K562 (cell line): ENCODE results near the gene ITGB6. TPM values are rescaled to one million over a fixed set of nuclear protein-coding genes. Genes with fewer than 3 reads are reported as not detected.

Experiments
- BRD9 ChIP-seq: fragments of 450-650 bp; IDR thresholded peaks from 2 replicates; pipeline ENCODE4 v1.6.1; 2018; ENCODE audit warnings: low read depth; ENCODE audit not compliant: partially characterized antibody
- CEBPZ ChIP-seq: fragments of 150-350 bp; IDR thresholded peaks from 2 replicates; pipeline ENCODE4 v1.6.1; 2014; ENCODE audit warnings: low read depth, mild to moderate bottlenecking, low read length, borderline replicate concordance
- HLTF ChIP-seq: fragments of 450-650 bp; IDR thresholded peaks from 2 replicates; pipeline ENCODE4 v1.6.1; 2016
- NR4A1 ChIP-seq, 2 experiments: fragments of 250-450 bp in 1 of 2; fragments of 450-650 bp in 1 of 2; sonication (Bioruptor Pico) in 1 of 2; IDR thresholded peaks; 2 replicates each; pipeline versions ENCODE4 v1.4.0 to v1.6.1; 2016 to 2020; ENCODE audit warnings: mild to moderate bottlenecking in 2 of 2, missing compliant biosample characterization in 1 of 2, missing genetic modification characterization in 1 of 2, moderate library complexity in 1 of 2
- POLR3A ChIP-seq: IDR thresholded peaks from 2 replicates; pipeline ENCODE4 v1.6.1; 2011; ENCODE audit warnings: borderline replicate concordance, mild to moderate bottlenecking, moderate library complexity; ENCODE audit not compliant: insufficient read length, insufficient read depth; ENCODE audit errors: extremely low read depth
- RHOXF2B ChIP-seq: fragments of 250-450 bp; sonication (Bioruptor Pico); conservative IDR thresholded peaks from 2 replicates; pipeline ENCODE4 v1.5.1; 2021
- RREB1 ChIP-seq: fragments of 250-450 bp; sonication (Bioruptor Pico); IDR thresholded peaks from 2 replicates; pipeline ENCODE4 v1.4.0; 2020
- TRIM28 ChIP-seq: fragments of 450-650 bp; IDR thresholded peaks from 2 replicates; pipeline ENCODE4 v1.6.1; 2017
- VEZF1 ChIP-seq: fragments of 200-800 bp; sonication (Bioruptor generic); IDR thresholded peaks from 2 replicates; pipeline ENCODE4 v1.6.1; 2017; ENCODE audit warnings: missing genetic modification characterization, missing compliant biosample characterization
- ZFP36 ChIP-seq: fragments of 150-350 bp; IDR thresholded peaks from 2 replicates; pipeline ENCODE4 v1.6.1; 2018; ENCODE audit warnings: low read length, low read depth; ENCODE audit not compliant: partially characterized antibody
- ZNF165 ChIP-seq: fragments of 250-450 bp; sonication (Bioruptor Pico); IDR thresholded peaks from 2 replicates; pipeline ENCODE4 v1.4.0; 2020; ENCODE audit warnings: borderline replicate concordance
- ZNF280B ChIP-seq: fragments of 250-450 bp; sonication (Bioruptor Pico); IDR thresholded peaks from 2 replicates; pipeline ENCODE4 v1.5.1; 2021; ENCODE audit warnings: mild to moderate bottlenecking
- ZNF668 ChIP-seq: fragments of 250-450 bp; sonication (Bioruptor Pico); IDR thresholded peaks from 2 replicates; pipeline ENCODE4 v1.8.0; 2022; ENCODE audit warnings: mild to moderate bottlenecking, inconsistent platforms
- ZNF764 ChIP-seq: fragments of 250-450 bp; sonication (Bioruptor Pico); IDR thresholded peaks from 2 replicates; pipeline ENCODE4 v1.4.0; 2020; ENCODE audit warnings: low read depth, mild to moderate bottlenecking, moderate library complexity
- polyA plus RNA-seq, 8 experiments: library from polyadenylated mRNA; depleted of rRNA in 4 of 8; stranded (reverse) in 5 of 8; unstranded in 3 of 8; fragments of >200 nt; fragmentation: Nextera tagmentation in 2 of 8; fragmentation: Illumina TruSeq in 1 of 8; extraction: Ambion mirVana in 2 of 8; extraction: Trizol in 1 of 8; gene quantifications; 2 replicates each; pipeline versions ENCODE4 v1.2.1 to v1.2.3, GENCODE V29; 2011 to 2014; ENCODE audit warnings: inconsistent platforms in 1 of 8, missing spikeins in 1 of 8
- total RNA-seq, 7 experiments: library from RNA; depleted of rRNA in 6 of 7; stranded (reverse); fragments of >200 nt in 6 of 7; fragmentation: Illumina TruSeq in 2 of 7; extraction: Trizol in 2 of 7; gene quantifications; 2 replicates each; pipeline versions ENCODE4 v1.2.1 to v1.2.3, GENCODE V29; 2011 to 2021; ENCODE audit warnings: low replicate concordance in 1 of 7

The ITGB6 gene
- total and polyA plus RNA-seq, 9 of the 15 experiments (the other 6 are each of a cell fraction or from before 2014, with no cell fraction given) = 0.18 TPM; not detected in 8

- TF ChIP-seq NR4A1 (CRISPR knock-in tag; IDR thresholded peaks at IDR 0.05) (no peak), NR4A1 (tag; IDR thresholded peaks at IDR 0.05) (no peak), ZNF668 (CRISPR knock-in tag) (no peak), HLTF (0 out of 2 replicates have a peak, but pooled peaks have one; percentile 19), VEZF1 (CRISPR knock-in tag) (no peak), ZNF165 (CRISPR knock-in tag) (no peak), ZNF764 (CRISPR knock-in tag) (no peak), POLR3A (no peak), RHOXF2B (CRISPR knock-in tag) (no peak), BRD9 (no peak), ZNF280B (peak; percentile 69; the same call in 1 of the 2 replicates), RREB1 (CRISPR knock-in tag) (no peak), ZFP36 (peak; percentile 51), CEBPZ (peak; percentile 48; the same call in 1 of the 2 replicates), TRIM28 (peak; percentile 94)
Measured at GRCh38 chr2:160087854-160088745, 112.0 kb downstream of the ITGB6 start (continued).
